GM12892 (cell line): ENCODE data around the gene TBC1D14.

Experiments
- DNase-seq: peaks from one replicate; pipeline ENCODE4 v3.0.0; 2011; ENCODE audit not compliant: insufficient read length
- FAIRE-seq: peaks from 2 replicates; lab custom pipeline; 2011; peaks lifted over from hg19 to GRCh38; lab: Jason Lieb, UNC
- POLR2A ChIP-seq: IDR thresholded peaks from 2 replicates; pipeline ENCODE4 v1.6.1; 2011; ENCODE audit warnings: low read depth, low read length, control low read depth
- POLR2AphosphoS5 ChIP-seq: IDR thresholded peaks from 2 replicates; pipeline ENCODE4 v1.6.1; 2011; ENCODE audit warnings: low read depth, low read length, control low read depth
- TAF1 ChIP-seq: IDR thresholded peaks from 2 replicates; pipeline ENCODE4 v1.6.1; 2011; ENCODE audit warnings: low read depth, mild to moderate bottlenecking, control low read depth, low read length, borderline replicate concordance

The TBC1D14 gene

GRCh38 chr4:6960628-6961412, 51.2 kb downstream of the TBC1D14 start:
- FAIRE-seq (no peak), DNase-seq (no peak)
- TF ChIP-seq TAF1 = no peak
- TF ChIP-seq POLR2AphosphoS5 = no peak
- no peak for TF ChIP-seq POLR2A

GRCh38 chr4:6961496-6962210, 52.0 kb downstream of the TBC1D14 start:
- no peak for DNase-seq
- FAIRE-seq = no peak
- TF ChIP-seq TAF1 = no peak
- no peak for TF ChIP-seq POLR2AphosphoS5
- TF ChIP-seq POLR2A = no peak

DNA sequence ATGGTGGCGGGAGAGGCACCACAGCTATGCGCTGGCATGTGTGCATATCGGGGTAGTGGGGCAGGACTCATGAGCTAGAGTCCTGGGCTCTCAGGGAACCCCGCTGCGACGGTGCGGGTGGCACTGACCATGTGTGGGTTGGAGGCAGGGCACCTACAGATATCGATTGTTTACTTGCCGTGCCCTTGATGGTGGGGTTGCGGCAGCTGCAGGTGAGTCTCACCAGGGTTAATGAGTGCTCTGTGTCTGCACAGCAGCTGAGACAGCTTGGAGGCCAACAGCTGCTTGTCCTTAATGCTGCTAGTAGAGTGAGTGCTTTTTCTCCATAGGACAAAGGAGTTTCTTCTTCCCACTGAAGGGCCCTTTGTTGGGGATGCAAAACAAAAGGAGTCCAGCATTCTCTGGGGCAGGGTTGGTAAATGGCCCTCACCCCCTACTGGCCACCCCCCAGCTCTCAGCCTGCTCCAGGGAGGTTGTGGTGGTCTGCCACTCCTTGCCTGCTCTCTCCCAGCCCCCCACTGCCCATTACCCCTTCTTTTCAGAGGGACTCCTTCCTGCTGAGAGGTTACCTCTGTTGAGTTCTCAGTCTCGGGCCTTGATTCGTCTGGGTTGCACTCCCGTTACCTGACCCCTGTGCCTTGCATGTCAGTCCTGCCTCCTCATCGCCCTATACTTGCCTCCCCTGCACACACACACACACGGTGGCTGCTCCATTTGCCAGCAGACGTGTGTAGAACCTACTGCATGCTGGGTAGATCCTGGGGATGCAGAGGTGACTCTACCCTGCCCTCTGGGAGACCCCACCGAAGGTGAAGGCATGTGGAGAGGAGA, 52.8 kb downstream of the TBC1D14 start:
- TF ChIP-seq POLR2AphosphoS5 = no peak
- no peak for TF ChIP-seq TAF1
- TF ChIP-seq POLR2A = no peak
- FAIRE-seq = no peak
- DNase-seq = no peak

GRCh38 chr4:6963139-6963611, 53.5 kb downstream of the TBC1D14 start:
- no peak for DNase-seq
- FAIRE-seq = no peak
- TF ChIP-seq POLR2AphosphoS5 (no peak), POLR2A (no peak), TAF1 (no peak)

GRCh38 chr4:6964858-6965257, 55.2 kb downstream of the TBC1D14 start:
- DNase-seq = no peak
- no peak for FAIRE-seq
- no peak for TF ChIP-seq TAF1

DNA sequence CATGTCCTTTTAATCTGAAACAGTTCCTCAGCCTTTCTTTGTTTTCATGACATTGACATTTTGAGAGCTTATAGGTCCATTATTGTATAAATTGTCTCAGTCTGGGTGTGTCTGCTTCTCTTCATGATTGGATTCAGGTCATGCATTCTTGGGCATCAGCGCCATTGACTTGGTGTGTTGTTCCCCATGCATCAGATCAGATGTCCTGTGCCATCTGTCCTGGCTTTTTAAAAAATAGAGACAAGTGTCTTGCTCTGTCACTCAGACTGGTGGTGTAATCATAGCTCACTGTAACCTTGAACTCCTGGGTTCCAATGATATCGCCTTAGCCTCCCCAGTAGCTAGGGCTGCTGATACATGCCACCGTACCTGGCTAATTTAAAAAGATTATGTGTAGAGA, 55.7 kb downstream of the TBC1D14 start:
- no peak for DNase-seq

DNA sequence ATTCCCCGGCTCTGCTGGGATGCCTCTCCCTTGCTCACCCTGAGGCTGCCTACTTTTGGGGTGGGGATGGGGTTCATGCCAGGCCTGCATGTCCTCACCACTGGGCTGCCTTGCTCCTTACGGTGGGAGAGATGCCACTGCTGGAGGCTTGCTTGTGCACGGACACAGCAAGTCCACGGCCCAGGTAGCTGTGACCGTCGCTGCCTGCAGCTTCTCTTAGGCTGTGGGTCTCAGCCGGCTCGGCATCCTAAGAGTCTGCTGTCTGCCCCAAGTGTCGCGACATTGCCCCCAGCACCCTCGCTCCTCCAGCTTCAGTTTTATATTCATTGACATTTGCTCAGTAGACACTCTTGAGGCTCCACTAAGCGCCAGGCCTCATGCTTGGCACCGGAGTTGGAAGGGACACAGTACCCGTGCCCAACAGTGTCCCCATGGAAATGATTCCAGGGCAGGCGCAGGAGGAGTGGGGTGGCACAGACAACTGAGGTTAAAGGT, 58.3 kb downstream of the TBC1D14 start:
- FAIRE-seq (no peak), DNase-seq (no peak)
- TF ChIP-seq TAF1 = no peak
- no peak for TF ChIP-seq POLR2AphosphoS5
- no peak for TF ChIP-seq POLR2A

More for the DNA sequence above, 55.7 kb downstream of the TBC1D14 start:
- no peak for TF ChIP-seq POLR2AphosphoS5
- no peak for TF ChIP-seq TAF1
- no peak for TF ChIP-seq POLR2A
- peak; percentile 17 for FAIRE-seq

DNA sequence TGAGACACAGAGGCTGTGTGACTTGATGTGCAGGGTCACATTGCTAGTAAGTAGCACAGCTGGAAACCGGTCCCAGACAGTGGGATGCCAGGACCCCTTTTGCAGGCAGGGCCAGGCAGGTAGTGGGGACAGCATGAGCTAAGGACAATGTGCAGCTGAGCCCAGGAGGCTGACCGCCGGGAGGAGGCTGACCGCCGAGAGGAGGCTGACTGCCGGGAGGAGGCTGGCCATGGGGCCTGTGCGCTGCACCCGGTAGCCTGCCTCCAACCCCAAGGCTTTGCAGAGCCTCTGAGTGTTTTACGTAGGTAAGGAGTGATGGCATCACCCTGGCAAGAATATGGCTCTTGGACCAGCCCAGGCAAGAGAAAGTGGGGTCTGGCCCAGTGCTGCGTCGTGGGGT, 58.9 kb downstream of the TBC1D14 start:
- FAIRE-seq = no peak
- no peak for TF ChIP-seq POLR2AphosphoS5
- no peak for TF ChIP-seq POLR2A
- no peak for TF ChIP-seq TAF1
- no peak for DNase-seq

DNA sequence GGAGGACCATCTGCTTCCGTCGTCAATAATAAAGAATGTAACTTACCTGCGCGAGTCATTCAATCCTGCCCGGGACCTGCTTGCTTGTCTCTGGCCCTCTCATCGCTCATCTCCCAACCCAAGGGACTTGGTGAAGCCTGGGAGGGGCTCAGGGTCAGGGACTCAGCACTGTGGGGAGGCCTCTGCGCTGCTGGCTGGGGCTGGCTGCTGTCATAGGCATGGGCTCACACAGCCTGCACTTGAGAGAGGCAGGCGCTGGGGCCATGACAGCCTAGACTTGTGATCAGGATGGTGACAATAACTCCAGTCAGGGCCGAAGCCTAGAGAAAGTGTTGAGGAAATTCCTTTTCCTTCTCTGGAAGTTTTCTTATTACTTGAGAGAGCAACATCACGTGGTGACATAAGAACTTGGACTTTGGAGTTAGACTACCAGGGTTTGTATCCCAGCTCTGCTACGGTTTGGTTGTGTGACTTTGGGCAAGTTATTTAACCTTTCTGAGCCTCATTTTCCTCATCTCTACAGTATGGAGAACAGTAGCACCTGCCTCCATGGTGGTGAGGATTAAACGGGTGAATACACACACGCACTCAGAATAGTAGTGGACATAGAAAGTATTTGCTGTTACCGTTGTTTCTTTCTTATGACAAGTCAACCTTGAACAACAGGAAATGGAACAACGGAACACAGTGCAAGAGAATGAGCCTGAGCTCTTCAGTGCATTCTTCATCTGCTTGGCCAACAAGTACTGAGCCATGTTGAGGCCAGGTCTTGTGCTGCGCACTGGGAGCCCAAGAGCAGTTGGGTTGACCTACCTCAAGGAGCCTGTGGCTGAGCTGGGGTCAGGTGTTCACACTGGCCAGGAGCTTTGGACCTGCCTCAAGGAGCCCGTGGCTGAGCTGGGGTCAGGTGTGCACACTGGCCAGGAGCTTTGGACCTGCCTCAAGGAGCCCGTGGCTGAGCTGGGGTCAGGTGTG, 60.5 kb downstream of the TBC1D14 start:
- TF ChIP-seq TAF1 (no peak), POLR2A (no peak), POLR2AphosphoS5 (no peak)
- FAIRE-seq (peak; percentile 74), DNase-seq (peak; percentile 41)
